PC-9 (cell line): Measurements from ENCODE around the gene UROS.

Experiments
- EZH2 ChIP-seq: fragments of 200-600 bp; sonication (generic); IDR thresholded peaks from 2 replicates; pipeline ENCODE4 v1.8.0; 2017; ENCODE audit warnings: antibody characterized with exemption, low read depth
- TF ChIP-seq, protein P1 (sequence below): fragments of 200-600 bp; sonication (generic); conservative IDR thresholded peaks from 2 replicates; pipeline ENCODE4 v1.6.1; 2017; ENCODE audit warnings: mixed run types, antibody characterized with exemption, mild to moderate bottlenecking, moderate library complexity

DNA sequence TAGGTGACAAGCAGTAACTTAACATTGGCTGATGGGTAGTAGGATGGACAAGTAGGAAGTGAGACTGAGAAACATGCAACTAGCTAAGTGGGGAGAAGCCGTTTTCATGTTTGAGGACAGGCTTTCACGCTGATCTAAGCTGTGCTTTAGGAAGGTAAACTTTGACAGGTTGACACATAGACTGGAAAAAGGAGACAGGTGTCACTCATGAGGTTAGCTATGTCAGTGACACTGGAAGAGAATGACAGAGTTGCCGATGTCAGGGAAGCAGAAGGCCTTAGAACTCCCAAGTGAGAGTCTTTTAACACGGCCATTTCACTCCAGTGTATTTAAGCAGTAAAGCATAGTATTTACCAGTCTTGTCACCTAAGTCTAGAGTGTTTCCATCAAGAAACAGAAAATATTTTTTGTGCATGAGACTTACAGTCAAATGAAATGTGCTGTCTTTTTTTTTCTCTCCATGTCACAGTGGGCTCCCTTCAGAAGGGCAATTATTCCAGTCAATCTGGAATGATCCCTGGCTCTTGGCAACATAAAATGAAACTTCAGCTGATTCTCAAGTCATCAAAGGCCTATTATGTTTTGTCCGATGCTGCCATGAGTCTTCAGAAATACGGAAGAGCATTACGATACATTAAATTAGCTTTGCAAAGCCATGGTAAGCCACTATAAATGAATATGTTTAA lies 82.9 kb downstream of the UROS start:
- TF ChIP-seq, protein P1, sequence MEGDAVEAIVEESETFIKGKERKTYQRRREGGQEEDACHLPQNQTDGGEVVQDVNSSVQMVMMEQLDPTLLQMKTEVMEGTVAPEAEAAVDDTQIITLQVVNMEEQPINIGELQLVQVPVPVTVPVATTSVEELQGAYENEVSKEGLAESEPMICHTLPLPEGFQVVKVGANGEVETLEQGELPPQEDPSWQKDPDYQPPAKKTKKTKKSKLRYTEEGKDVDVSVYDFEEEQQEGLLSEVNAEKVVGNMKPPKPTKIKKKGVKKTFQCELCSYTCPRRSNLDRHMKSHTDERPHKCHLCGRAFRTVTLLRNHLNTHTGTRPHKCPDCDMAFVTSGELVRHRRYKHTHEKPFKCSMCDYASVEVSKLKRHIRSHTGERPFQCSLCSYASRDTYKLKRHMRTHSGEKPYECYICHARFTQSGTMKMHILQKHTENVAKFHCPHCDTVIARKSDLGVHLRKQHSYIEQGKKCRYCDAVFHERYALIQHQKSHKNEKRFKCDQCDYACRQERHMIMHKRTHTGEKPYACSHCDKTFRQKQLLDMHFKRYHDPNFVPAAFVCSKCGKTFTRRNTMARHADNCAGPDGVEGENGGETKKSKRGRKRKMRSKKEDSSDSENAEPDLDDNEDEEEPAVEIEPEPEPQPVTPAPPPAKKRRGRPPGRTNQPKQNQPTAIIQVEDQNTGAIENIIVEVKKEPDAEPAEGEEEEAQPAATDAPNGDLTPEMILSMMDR = no peak
- TF ChIP-seq EZH2 = no peak
